Suprapubic skin (tissue), 3 donors: ENCODE measurements around the gene KIF19.

Source experiments
- EP300 ChIP-seq: sonication (generic); formaldehyde crosslinking; IDR thresholded peaks from one replicate; pipeline ENCODE4 v1.6.1; 2017; ENCODE audit warnings: antibody characterized with exemption
- POLR2A ChIP-seq, 2 donors: fragments of 450-650 bp; IDR thresholded peaks; one replicate each; pipeline ENCODE4 v1.6.1; 2017; ENCODE audit warnings: antibody characterized with exemption in 2 of 2, mild to moderate bottlenecking in 2 of 2, moderate library complexity in 2 of 2
- TF ChIP-seq, protein P1 (sequence below), 2 donors: fragments of 200-600 bp in 1 of 2; fragments of 450-650 bp in 1 of 2; sonication (generic) in 1 of 2; IDR thresholded peaks; one replicate each; pipeline ENCODE4 v1.5.1; 2016 to 2019; ENCODE audit warnings: antibody characterized with exemption in 2 of 2, mild to moderate bottlenecking in 1 of 2, moderate library complexity in 1 of 2

DNA sequence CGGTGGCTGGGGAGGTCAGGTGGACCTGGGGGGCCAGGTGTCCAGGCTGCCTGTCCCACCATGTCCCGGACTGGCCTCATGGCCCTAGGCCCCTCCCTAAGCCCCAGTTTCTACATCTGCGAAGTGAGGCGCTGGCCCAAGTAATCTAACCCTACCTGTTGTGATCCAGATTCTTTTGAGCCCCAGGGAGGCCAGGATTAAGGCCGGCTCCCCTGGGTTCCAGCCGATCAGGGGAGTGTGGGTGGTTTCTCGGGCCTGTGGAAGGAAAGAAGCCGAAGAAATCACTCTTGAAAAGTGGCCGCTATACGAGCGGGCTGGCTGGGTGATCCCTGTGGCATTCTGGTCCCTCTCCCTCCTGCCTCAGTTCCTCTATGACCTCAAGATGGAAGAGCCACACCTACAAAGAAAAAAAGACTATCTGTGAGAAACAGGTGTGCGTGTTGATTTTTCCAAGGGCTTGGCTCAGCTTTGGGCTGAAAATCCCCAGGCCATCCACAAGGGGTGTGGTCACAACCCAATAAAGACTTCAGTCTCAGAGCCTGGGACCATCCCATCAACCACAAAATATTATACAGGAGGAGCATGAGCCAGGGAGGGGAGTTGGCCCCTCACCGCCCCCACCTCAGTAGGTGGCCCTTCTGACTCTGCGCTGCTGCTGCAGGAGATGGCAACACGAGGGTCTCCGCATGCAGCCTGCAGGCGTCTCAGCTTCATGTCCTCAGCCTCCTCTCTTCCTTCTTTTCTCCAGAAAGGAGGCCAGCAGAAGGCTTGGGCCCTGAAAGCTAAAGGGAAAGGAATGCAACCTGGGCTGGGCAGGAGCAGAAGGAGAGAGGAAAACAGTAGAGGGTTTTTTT lies 61.6 kb downstream of the KIF19 start:
- TF ChIP-seq POLR2A (IDR thresholded peaks at IDR 0.05) (no peak), EP300 (no peak)
- TF ChIP-seq, protein P1, sequence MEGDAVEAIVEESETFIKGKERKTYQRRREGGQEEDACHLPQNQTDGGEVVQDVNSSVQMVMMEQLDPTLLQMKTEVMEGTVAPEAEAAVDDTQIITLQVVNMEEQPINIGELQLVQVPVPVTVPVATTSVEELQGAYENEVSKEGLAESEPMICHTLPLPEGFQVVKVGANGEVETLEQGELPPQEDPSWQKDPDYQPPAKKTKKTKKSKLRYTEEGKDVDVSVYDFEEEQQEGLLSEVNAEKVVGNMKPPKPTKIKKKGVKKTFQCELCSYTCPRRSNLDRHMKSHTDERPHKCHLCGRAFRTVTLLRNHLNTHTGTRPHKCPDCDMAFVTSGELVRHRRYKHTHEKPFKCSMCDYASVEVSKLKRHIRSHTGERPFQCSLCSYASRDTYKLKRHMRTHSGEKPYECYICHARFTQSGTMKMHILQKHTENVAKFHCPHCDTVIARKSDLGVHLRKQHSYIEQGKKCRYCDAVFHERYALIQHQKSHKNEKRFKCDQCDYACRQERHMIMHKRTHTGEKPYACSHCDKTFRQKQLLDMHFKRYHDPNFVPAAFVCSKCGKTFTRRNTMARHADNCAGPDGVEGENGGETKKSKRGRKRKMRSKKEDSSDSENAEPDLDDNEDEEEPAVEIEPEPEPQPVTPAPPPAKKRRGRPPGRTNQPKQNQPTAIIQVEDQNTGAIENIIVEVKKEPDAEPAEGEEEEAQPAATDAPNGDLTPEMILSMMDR (IDR thresholded peaks at IDR 0.05), result no peak
